DND-41 (cell line): ENCODE measurements around the gene FRRS1L.

Experiments
- CTCF ChIP-seq: IDR thresholded peaks from 2 replicates; pipeline ENCODE4 v1.5.1; 2012; ENCODE audit warnings: borderline replicate concordance, low read length, moderate library complexity, mild to moderate bottlenecking; ENCODE audit not compliant: poor library complexity, severe bottlenecking; ENCODE audit errors: extremely low read depth
- EZH2 ChIP-seq: IDR thresholded peaks from 3 replicates; pipeline ENCODE4 v1.6.1; 2012; ENCODE audit warnings: borderline replicate concordance, low read depth, mild to moderate bottlenecking, moderate library complexity, low read length, inconsistent platforms; ENCODE audit not compliant: severe bottlenecking

- TF ChIP-seq CTCF (no peak), EZH2 (no peak)
Observed at GRCh38 chr9:109141375-109141774, 25.7 kb downstream of the FRRS1L start.
